SIG-M5 treated with dmso at 0.1 percent for 504 hours (cell line): ENCODE measurements around the gene OR5AN1.
"Not testable (repeated sequence)": the region's sequence is repeated elsewhere in the genome, so short reads cannot be mapped to it uniquely, and the experiment has no call there.

Source experiments
- DNase-seq: peaks from one replicate; lab custom pipeline; 2025; ENCODE audit not compliant: unreplicated experiment; lab: John Stamatoyannopoulos, UW

OR5AN1 gene

GRCh38 chr11:59358595-59358994 is at the start of gene OR5AN1:
Gene OR5AN1, plus strand, starts transcription at chr11:59358895. Its CDS starts 5,564 bp downstream, at chr11:59364459.
- no peak for DNase-seq

GRCh38 chr11:59335001-59335400 is 23.7 kb upstream of the OR5AN1 start:
- no peak for DNase-seq

GRCh38 chr11:59336176-59336575 is 22.5 kb upstream of the OR5AN1 start:
- no peak for DNase-seq

GRCh38 chr11:59336931-59337330 is 21.8 kb upstream of the OR5AN1 start:
- DNase-seq, result no peak

GRCh38 chr11:59349657-59350056 is 9.0 kb upstream of the OR5AN1 start:
- not testable (repeated sequence) for DNase-seq

GRCh38 chr11:59355226-59355625 is 3.5 kb upstream of the OR5AN1 start:
- DNase-seq, result no peak

- DNase-seq, result no peak
These were observed 2.1 kb upstream of the OR5AN1 start for GRCh38 chr11:59356561-59356960.

- DNase-seq, result no peak
These were observed 675 bp upstream of the OR5AN1 start for GRCh38 chr11:59358020-59358419.

- DNase-seq, result no peak
These were observed 6.7 kb downstream of the OR5AN1 start for GRCh38 chr11:59365232-59366018.

GRCh38 chr11:59368238-59369022 is 9.7 kb downstream of the OR5AN1 start:
- DNase-seq, result peak; percentile 40

- not testable (repeated sequence) for DNase-seq
These were observed 13.6 kb downstream of the OR5AN1 start for GRCh38 chr11:59372324-59372723.

- DNase-seq, result peak; percentile 20
These were observed 21.8 kb downstream of the OR5AN1 start for GRCh38 chr11:59380263-59381059.

GRCh38 chr11:59394186-59394585 is 35.5 kb downstream of the OR5AN1 start:
- no peak for DNase-seq

- DNase-seq, result no peak
These were observed 42.0 kb downstream of the OR5AN1 start for GRCh38 chr11:59400461-59401261.

GRCh38 chr11:59401262-59401552 is 42.5 kb downstream of the OR5AN1 start:
- no peak for DNase-seq

GRCh38 chr11:59403546-59403945 is 44.9 kb downstream of the OR5AN1 start:
- no peak for DNase-seq

- peak; percentile 54 for DNase-seq
These were observed 55.0 kb downstream of the OR5AN1 start for GRCh38 chr11:59413646-59414045.

- no peak for DNase-seq
These were observed 56.4 kb downstream of the OR5AN1 start for GRCh38 chr11:59415111-59415510.

GRCh38 chr11:59416613-59417012 is 57.9 kb downstream of the OR5AN1 start:
- no peak for DNase-seq

- DNase-seq, result no peak
These were observed 58.3 kb downstream of the OR5AN1 start for GRCh38 chr11:59417023-59417422.

- no peak for DNase-seq
These were observed 59.5 kb downstream of the OR5AN1 start for GRCh38 chr11:59418156-59418555.
